HG03521 (cell line): ENCODE data around the gene ZNF785.
"Not testable (repeated sequence)": the region's sequence is repeated elsewhere in the genome, so short reads cannot be mapped to it uniquely, and the experiment has no call there.

Experiments
- ATAC-seq: cut with Tn5 transposase; IDR thresholded peaks from one replicate; pipeline ENCODE4 v1.9.1; 2021; ENCODE audit warnings: mild to moderate bottlenecking, moderate library complexity; ENCODE audit not compliant: unreplicated experiment

Gene ZNF785

DNA sequence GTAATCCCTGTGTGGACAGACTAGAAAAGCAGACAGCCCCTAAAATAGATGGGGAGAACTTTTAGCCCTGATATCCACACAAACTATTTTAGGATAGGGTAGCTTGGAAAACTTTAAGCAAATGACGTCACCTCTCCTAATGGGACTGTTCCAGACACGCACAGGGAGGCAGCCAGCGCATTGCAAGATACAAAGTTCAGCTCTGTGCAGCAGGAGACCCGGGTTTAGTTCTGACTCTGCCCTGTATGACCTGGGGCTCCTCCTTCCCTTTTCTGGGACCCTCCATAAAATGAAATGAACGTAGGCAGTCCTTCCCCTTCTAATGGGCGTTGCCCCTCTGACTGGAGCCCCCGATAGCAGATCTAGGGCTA lies 18.4 kb upstream of the ZNF785 start:
- no peak for ATAC-seq

DNA sequence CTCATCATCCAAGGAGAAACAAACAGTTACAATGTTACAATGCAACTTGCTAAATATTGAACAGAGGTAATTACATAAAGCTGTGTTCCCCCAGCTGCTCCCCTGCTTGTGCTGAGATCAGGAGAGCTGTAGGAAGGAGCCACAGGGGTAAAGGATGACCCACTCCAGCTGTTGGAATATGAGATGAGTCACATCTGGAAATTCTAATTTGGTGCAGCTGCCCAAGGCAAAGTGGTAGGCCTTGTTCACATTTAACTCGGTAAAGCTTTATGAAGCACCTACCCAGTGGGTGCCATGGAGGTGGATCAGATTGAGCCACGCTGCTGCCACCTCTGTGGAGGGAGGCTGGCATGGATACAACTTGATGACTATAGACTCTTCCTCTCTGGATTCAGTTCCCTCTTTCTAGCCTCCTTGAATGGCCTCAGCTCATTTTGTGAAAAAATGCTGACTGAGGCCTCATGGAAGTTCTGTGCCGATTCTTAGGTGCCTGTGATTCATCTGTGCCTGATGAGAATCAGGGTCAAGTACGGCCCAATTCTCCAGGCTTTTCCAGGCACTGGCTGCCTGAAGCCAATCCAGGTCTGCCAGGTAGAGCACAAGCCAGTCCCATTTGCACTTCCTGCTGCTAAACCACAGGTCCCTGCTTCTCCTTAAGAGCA lies 17.2 kb upstream of the ZNF785 start:
- no peak for ATAC-seq

DNA sequence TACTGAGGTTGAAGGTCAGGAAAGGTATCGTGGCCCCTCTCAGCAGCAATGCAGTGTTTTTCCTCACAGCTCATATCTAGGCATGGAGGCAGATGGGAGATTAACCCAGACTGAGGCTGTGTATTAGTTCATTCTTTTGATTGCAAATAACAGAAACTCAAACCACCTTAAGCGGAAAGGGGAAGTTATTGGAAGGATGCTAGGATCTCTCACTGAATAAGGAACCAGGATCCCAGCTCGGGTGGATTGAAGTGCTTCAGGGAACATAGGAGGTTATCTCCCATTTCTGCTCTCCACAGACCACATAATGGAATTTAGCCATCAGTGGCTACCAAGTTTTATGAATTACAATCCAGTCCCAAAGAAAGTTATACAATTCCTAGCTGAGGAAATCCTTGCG lies 16.5 kb upstream of the ZNF785 start:
- ATAC-seq: no peak

DNA sequence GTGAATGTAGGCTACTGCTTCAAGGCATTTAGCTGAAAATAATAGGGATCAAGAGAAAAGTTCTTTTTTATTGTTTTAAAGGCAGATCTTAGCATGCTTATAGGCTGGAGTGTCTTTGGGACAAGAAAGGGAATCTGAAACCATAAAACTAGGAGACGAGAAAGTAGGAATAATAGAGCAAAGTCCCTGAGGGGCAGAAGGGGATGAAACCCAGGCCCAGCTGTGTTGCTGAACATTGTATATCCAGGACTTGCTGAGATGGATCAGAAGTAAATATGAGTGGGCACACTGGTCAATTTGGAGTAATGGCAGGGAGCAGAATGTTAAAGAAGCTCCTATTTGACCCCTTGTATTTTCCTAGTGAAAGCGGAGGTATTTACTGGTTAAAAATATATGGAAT lies 15.4 kb upstream of the ZNF785 start:
- no peak for ATAC-seq

DNA sequence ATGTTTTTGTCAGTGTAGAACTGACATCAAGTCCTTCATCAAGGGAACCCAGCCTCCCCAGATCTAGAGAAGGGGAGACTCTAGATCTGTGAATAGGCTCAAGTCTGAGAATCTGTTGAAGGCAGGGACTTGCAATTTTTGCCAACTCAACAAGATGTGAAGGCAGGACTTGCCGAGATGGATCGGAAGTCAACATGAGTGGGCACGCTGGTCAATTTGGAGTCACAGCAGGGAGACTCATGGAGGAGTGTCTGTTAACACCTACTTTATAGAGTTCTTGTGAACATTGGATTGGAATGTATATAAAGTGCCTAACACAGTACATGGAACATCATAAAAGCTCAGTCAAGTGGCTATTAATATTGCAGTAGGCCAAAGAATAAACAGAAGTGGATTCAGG lies 14.7 kb upstream of the ZNF785 start:
- no peak for ATAC-seq

DNA sequence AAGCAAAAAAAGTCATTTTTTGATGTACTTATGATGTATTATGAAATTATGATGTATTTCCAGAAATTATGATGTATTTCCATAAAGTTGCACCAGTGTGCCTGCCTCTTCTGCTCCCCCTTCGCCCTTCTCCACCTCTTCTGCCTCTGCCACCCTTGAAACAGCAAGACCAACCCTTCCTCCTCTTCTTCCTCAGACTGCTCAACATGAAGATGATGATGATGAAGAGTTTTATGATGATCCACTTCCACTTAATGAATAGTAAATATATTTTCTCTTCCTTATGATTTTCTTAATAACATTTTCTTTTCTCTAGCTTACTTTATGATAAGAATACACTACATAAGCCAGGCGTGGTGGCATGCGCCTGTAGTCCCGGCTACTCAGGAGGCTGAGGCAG lies 7.4 kb upstream of the ZNF785 start:
- ATAC-seq: no peak

DNA sequence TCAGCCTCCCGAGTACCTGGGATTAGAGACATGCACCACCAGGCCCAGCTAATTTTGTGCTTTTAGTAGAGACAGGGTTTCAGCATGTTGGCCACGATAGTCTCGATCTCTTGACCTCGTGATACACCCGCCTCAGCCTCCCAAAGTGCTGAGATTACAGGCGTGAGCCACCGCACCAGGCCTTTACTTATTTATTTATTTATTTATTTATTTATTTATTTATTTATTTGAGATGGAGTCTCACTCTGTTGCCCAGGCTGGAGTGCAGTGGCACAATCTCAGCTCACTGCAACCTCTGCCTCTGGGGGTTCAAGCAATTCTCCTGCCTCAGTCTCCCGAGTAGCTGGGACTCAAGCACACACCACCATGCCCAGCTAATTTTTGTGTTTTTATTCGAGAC lies 5.4 kb upstream of the ZNF785 start:
- ATAC-seq: not testable (repeated sequence)

DNA sequence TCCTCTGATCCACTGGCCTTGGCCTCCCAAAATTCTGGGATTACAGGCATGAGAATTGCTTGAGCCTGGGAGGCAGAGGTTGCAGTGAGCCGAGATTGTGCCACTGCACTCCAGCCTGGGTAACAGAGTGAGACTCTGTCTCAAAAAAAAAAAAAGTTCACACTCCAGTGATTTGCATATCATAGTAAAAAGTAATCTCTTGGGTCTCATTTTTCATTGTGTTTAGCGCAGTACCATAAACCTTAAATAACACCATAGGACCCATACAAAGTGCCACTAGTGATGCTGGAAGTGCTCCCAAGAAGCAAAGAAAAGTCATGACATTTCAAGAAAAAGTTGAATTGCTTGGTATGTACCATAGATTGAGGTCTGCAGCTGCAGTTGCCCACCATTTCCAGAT lies 4.1 kb upstream of the ZNF785 start:
- not testable (repeated sequence) for ATAC-seq

DNA sequence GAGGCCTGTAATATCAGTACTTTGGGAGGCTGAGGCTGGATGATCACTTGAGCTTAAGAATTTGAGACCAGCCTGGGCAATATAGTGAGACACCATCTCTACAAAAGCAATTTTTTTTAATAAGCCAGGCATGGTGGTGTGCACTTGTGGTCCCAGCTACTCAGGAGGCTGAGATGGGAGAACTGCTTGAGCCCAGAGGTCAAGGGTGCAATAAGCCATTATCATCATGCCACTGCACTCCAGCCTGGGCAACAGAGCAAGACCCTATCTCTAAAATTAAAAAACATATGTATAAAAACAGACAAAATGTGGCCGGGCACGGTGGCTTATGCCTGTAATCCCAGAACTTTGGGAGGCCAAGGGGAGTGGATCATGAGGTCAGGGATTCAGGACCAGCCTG lies 3.2 kb upstream of the ZNF785 start:
- no peak for ATAC-seq

DNA sequence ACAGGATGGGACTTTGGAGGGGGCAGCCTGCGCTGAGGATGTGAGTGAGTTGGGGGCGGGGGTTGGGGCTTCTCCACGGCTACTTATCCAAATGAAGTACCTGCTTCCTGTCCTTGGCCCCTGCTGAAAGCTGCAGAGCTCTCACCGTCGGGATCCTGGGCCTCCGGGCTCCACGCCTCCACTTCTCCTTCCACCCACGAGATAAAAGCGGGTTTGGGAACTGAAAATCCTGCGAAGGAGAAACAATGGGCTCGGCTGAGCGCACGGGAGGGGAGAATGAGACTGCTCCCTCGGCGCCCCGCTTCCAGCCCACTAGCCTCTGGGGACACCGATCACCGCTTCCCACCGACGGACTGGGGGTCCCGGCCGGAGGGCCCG lies 486 bp downstream of the ZNF785 start:
- peak; percentile 32 for ATAC-seq

DNA sequence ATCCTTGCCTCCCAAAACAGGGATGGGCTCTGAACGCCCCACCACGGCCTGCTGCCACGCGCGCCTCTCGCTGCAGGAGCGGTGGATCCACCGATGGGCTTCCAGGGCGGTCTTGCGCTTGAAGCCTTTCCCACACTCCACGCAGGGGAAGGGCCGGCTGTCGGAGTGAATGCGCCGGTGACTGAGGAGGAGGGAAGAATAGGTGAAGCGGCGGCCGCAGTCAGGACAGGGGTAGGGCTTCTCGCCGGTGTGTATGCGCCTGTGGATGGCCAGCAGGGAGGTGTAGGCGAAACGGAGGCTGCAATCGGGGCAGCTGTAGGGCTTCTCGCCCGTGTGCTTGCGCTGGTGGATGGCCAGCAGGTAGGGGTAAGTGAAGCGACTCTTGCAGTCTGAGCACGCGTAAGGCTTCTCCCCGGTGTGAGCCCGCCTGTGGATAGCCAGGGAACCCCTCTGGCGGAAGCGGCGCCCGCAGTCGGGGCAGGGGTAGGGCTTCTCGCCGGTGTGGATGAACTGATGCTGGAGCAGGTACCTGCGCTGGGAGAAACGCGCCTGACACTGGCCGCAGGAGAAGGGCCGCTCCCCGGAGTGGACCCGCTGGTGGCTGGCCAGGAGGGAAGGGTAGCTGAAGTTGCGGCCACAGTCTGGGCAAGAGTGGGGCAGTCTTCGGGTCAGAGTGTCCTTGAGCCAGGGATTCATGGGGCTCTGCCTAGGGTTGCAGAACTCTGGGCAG lies 2.7 kb downstream of the ZNF785 start:
- no peak for ATAC-seq

DNA sequence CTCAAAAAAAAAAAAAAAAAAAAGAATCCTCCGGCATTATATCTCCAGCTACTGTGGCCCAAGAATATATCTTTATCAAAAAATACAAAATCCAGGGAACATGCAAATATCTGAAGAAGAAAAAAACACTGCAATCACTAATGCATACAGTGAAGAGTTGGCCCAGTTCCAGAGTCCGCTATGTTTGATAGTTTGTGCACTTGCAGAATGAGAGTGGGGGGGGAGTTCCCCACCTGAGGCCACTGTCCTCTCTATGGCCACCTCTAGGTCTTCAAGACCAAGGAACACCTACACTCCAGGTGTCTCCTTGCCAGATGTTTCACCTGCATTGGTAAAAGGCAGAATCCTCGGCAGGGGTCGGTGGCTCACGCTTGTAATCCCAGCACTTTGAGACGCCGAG lies 4.0 kb downstream of the ZNF785 start:
- no peak for ATAC-seq

DNA sequence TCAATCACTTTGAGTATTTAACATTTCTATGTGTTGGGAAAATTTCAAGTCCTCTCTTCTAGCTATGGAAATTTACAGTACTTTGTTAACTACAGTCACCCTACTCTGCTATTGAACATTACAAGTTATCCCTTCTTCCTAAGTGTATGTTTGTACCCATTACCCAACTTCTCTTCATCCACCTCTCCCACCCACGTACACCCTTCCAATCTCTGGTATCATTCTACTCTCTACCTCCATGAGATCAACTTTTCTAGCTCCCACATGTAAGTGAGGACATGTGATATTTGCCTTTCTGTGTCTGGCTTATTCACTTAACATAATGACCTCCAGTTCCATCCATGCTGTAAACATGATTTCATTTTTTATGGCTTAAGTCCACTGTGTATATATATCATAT lies 10.8 kb downstream of the ZNF785 start:
- no peak for ATAC-seq

DNA sequence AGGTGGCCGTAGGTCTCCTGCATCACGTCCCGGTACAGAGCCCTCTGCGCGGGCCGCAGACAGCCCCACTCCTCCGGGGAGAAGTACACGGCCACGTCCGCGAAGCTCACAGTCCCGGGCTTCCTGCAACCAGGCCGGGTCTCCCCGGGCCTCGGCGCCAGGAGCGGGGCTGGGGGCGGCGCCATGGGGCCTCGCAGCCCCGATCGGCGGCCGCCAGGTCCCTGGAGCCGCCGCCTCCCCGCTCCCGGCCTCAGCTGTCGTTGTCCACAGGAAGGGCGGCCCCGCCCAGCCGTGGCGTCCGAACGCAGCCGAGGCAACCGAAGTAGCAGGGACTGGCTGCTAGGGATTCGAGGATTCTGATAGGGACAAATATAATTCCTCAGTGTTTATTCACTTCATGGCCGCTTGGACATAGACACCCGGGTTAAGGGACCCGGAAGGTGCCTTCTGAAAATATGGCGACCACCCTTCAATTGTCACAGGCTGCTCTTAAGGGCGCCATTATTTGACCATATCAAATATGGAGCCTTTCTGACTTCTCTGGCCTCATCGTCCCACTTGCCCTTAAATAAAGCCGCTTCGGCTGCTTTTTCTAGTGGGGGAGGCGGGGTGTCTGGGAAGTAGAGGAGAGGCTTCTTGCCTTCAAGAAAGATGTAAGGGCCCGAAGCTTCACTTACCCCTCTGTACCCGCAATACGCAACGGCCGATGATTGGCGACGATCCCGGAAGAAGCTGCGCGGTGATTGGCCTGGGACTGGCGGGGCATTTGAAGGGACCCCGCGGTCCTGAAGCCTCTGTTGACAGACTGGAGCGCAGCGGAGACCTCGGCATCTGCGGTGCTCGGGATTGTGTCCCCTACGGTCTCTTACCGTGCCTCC lies 13.8 kb downstream of the ZNF785 start, which contains the start of gene ZNF688:
Gene ZNF688 (minus strand): TSS at position 270 of the 878 bp plus-strand sequence. CDS start 85 bp downstream, at position 185.
- ATAC-seq: peak; percentile 63

DNA sequence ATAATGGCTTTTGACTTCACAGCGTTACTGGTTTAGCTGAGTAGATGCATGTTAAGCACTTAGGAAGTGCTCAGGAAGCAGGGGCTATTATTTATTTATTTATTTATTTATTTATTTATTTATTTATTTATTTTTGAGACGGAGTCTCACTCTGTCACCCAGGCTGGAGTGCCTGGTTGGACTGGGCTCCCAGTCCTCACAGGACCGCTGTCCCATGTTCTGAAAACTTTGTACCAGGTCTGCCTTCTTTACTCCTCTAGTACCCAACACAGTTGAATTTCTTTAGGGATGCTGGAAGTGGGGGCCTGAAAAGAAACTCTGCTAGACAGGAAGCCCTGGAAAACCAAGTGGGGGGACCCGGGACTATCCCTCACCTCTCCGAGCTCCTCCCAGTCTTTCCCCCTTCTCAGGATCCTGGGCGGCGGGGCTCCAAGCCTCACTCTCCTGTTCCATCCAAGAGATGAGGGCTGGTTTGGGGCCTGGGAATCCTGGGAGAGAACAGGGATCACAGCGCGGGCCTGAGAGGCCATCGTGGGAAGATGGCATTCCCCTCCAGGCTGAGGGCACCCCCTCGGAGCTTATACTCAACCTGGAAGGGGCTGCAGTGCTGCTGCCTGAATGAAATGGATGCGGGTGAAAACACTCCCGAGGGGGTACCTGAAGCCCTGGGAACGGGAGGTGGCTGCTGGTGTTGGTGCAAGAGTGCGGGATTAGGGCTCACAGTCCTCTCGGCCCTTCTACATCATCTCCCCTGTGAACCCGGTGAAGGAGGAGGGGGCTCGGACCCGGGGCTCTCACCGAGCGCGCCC lies 14.7 kb downstream of the ZNF785 start:
- ATAC-seq: no peak

DNA sequence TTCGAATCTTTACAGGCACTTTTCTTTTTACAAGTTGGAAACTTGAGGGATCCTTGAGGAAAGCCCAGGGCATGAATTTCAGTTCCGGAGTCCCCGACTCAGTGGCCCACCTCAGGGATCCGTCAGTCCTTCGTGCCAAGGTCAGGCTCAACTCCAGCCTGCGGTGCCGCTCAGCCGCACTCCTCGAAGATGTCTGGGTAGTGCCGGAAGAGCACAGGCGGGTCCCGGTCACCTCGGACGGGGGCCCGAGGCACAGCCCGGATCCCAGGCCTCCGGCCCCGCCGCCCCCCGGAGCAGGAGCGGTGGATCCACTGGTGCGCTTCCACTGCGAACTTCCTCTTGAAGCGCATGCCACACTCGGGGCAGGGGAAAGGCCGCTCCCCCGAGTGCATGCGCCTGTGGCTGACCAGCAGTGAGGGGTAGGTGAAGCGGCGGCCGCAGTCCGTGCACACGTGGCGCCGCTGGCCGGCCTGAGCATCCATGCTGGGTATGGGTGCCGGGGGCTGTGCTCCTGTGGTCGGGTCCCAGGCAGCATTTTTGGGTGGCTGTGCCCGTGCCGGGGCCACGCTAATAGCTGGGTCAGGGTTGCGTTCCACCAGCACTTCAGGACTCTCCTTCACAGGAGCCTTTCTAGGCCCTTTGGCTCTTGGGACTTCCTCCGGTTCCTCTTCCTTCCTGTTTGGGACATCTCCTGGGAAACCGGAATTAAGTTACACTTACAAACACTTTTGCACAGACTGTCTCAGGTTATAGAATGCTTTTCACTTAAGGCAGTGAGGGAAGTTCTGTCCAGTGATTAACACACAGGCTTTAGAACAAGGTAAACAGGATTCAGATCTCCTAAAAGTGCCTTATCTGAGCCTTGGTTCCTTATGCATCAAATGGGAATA lies 15.5 kb downstream of the ZNF785 start:
- ATAC-seq: no peak

DNA sequence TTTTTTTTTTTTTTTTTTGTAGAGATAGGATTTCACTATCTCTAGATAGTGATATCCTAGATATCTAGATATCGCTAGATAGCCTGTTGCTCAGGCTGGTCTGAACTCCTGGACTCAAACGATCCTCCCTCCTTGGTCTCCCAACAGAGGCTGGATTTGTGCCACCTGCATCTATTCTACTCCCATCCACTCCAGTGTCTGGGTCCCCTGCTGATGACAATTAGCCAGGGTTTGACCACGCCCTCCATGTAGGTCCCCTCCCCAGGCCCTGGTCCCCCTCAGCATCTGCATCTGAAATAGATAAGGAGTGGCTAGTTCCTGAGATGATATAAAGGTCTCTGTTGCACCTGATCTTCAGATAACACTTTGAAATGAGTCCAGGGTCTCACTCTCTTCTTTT lies 16.2 kb downstream of the ZNF785 start:
- no peak for ATAC-seq

DNA sequence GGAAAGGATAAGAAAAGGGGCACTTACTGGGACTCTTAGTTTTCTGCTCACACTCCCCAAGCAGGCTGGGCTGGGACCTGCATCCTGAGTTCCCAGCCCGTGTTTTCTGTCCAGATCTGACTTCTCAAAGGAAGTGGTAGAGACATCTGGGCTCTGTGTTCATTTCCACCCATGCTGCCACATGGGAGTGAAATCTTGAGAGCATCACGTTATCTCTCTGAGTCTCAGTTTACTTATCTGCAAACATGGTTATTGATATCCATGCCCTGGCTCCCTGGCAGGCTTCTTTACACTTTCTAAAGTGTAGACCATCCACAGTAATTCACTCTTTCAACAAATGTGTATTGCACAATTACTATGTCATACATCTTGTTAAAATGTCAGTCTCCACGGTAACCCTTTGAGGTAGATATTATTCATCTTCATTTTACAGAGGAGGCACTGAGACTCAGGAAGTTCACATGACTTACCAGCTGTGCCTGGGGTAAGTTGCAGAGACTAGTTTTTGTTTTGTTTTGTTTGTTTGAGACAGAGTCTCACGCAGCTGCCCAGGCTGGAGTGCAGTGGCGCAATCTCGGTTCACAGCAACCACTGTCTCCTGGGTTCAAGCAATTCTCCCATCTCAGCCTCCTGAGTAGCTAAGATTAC lies 17.4 kb downstream of the ZNF785 start:
- ATAC-seq: no peak
